NCI-H1694 (cell line): ENCODE measurements around the gene IGF2.

ENCODE experiments used
- DNase-seq: peaks from one replicate; lab custom pipeline; 2025; lab: John Stamatoyannopoulos, UW

IGF2 gene

DNA sequence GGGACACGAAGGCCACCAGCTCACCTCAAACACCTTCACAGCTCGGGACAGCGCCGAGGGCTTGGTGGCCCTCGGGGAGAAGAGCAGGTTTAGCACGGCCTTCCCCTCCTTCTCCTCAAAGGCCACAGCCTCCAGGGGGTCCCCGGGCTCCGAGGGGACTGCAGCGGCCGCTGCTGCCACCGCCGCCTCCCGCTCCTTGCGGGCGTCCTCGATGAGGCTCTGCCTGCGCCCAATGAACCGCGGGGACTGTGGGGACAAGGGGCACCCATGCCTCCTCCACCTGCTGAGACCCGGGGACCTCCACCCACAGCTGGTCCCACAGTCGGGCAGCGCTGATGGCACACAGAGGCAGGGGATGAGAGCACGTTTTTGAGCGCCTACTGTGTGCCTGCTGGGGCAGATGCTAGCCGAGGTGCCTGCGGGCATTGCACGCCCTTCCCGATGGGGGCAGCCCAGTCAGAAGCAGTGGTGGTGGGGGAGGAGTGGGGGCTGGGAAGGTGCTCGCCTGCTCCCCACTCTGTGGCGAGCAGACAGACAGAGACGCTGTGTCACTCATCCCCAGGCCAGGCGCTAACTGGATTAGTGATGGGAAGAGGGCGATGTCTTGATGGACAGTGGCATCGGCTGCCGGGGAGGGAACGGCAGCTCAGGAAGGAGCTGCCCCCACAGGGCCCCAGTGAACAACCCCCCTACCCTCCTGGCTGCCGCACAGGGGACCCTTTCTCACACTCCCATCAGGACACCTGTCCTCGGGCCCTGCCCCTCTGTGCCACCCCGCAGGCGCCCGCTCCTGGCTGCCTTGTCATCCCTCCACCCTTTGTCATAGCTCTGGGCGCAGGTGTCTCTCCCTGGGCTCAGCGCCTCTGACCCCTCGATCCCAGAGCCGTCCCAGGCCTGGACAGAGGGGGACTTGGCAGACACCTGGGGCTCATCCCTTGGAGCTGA, 30.7 kb upstream of the IGF2 start:
- DNase-seq = no peak

DNA sequence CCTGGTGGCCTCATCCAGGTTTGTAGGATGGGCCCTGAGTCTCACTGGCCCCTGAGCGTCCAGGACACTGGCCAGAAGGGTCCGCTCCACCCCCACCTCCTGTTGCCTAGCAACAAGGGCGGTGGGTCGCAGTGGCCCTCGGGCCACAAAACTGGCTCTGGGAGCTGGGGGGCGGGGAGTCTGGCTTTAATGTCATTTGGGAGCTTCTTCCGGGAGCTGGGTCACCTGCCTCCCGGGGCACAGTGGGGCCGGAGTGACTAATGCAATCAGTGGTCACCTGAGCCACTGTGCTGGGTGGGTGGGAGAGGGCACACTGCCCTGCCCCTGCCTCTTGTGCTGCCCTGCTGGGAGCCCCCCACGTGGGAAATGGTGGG, 29.8 kb upstream of the IGF2 start:
- no peak for DNase-seq

DNA sequence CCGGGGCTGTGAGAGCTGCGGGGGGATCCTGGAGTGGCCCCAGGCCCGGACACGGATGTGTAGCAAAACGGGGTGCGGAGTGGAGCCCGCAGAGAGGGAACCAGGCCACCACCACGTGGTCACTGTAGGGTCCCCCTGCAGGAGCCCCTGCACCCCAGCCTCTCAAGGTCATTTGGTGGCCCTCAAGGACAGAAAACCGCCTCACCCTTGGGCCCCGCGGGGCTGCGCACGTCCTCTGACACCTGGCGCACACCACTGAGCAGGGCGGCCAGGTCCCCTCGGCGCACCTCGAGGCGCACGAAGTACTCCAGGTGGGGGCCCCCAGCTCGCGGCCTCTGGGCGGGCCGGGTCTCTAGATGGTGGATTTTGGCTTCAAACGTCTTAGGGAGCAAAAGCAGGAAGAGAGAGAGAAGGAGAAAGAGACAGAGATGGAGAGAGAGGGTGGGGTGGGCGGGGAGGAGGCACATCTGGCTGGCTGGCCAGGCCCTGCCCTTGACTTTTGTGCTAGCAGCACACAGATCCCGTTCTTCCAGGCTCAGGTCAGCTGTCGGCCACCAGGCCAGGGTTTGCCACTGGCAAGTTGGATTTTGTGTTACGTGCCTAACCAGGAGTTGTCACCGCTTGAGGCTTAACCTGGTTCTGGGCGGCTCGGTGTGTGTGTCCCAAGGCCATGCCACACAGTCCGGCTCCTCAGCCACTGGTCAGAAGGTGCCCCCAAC, 29.3 kb upstream of the IGF2 start:
- no peak for DNase-seq

DNA sequence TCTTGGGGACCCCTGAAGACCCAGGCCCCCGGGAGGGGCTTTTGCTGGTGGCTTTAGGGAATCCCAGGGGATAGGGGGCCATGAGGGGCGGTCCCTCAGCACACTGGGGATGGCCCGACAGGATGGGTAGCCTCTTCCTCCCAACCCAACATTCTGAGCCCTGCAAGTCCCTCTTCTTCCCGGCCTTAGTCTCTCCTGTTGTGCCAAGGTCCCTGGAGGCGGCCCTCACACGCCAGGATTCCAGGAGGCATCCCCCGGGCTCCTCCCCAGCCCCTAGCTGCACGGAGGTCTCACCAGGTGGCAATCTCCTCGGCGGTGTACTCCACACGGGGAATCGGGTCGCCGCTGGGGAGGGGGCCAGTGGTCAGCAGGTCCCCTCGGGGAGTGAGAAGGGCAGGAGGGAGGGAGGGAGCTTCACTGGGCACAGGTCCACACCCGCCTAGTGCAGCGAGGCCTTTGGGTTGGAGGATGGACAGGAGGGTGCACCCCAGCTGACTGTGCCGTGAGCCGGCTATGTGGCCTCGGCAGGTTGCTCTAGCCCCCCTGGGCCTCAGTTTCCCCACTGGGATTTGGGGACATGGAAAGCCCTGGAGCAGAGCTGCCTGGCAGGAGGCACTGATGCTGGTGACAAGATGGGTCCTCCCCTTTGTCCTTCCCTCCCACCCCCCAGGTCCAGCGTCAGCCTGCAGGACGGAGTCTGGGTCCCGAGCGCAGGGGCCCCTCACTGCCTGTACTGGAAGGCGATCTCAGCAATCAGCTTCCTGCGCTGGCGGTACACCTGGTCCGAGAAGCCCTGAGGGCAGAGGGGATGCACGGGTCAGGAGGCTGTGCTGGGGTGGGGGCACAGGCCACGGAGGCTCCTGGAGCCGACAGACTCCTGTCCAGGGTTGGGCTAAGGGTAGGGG, 28.2 kb upstream of the IGF2 start:
- no peak for DNase-seq

DNA sequence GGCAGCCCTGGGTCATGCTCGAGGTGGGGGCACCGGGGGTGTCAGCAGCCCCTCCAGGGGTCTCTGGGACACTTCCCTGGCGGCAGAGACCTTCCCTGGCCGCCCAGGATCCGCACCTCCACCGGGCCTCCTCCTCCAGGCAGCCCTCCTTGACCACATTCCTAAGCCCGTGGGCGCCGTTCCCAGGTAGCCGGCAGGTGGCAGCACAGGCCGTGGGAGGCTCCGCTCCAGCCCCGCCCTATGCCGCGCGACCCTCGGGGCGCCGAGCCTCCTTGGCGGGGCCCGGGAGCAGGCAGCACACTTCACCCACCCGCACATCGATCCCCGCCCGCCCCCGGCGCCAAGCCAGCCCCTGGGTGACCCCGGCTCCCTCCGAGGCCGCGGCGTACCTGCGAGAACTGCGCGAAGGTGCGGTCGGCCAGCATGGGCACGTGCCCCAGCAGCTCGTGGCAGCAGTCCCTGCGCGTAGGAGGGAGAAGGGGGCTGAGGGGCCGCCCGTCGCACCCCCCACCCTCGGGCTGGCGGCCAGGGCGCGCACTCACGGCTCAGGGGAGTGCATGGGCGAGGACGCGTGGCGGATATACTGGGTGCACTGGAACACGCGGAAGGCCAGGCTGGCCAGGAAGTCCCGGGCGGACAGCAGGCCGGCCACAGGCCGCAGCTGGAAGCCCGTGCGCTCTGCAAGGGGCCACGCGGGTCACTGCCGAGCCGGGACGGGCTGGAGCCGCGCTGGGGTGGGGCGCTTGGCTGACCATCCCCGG, 27.1 kb upstream of the IGF2 start:
- DNase-seq = no peak

DNA sequence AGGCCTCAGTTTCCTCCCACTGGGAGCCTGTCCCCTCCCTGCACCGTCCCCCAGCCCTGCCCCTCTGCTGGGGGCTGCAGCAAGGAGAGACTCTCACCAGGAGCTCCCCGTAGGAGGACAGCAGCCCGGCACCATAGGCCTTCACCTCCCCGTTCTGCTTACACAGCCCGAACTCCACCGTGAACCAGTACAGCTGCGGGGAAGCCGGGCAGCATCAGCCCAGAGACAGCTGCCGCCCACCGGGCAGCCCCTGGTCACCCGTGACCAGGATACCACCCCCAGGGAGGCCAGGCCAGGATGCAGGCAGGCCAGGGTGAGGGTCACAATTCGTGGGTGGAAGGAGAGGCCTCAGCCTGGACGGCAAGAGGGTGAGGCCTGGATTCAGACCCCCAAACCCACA, 26.4 kb upstream of the IGF2 start:
- no peak for DNase-seq

DNA sequence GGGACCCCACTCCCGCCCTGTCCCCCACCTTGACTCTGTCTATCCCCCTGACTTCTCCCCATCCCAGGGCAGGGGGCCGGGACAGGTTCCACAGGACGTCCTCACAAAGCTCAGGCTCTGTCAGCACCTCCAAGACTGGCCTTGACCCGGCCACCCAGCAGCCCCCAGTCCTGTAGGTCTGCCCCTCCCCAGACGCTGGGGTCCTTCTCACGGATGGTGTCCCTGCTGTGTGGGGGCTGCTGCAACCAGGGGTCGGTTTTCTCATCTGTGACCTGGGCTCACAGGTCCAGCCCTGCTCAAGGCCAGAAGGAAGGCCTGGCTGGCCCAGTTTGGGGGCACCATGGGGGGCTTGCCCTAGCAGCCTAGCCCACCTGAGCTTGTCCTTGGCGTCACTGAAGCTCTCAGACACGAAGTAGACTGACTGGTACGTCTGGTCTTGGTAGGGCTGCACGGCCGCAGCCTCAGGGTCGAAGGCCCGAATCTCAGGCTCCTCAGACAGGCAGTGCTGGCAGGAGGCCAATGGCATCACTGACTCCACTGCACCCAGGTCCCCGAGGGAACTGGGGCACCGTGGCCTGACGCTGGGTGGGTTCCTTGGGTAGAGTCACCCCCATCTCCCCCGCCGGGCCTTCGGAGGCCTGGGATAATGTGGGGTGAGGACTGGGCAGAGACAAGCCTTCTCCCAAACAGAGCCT, 25.8 kb upstream of the IGF2 start:
- no peak for DNase-seq

DNA sequence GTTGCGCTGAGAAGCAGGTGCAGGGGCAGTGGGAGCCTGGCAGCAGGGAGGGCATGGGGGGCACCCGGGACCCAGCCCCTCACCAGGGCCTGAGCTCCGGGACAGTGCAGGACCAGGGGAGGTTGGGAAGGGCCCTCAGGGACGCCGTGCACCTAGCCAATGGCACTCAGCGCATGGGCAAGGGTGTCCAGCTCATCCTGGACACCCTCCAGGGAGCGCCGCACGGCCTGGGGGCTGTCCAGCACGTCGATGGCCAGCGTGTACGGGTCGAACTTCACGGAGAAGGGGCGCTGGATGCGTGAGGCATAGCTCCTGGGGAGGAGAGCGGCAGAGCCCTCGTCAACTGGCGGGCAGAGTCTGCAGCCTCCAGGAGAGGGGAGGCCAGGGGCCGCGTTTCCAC, 24.9 kb upstream of the IGF2 start:
- no peak for DNase-seq

DNA sequence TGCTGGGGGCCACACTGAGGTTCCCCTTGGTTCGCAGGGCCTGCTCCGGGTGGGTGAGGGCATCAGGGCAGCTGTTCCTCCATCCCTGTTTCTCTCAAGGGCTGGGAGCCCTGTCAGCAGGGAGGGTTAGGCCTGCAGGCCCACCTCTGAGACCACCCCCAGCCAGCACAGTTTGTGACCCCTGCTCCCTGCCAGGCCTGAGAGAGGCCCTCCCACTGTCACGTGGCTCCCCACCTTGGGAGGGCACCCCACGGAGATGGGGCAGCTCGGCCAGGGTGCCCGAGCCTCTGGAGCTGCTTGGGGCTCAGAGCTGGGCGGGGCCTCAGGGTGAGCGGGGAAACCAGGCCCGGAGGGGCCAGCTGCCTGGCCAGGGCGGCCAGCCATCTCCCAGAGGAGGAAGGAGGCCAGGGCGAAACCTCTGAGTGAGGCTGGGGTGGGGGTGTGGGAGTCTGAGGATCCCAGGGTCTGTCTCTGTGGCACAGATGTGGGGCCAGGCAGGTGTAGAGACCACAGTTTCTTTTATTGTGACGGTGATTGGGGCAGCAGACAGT, 24.3 kb upstream of the IGF2 start:
- no peak for DNase-seq

DNA sequence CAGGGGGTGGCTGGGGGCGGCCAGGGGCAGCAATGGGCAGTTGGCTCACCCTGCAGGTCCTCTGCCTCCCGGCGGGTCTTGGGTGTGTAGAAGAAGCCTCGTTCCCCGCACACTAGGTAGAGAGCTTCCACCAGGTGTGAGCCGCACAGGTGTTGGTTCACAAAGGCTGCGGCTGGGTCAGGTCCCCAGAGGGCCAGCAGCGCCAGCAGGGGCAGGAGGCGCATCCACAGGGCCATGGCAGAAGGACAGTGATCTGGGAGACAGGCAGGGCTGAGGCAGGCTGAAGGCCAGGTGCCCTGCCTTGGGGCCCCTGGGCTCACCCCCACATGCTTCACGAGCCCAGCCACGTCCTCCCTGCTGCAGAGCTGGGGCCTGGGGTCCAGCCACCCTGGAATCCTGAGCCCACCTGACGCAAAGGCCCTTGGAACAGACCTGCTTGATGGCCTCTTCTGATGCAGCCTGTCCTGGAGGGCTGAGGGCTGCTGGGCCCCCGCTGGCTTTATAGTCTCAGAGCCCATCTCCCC, 21.6 kb upstream of the IGF2 start, which contains the start of gene INS:
TSS of gene INS (minus strand) at position 474 of the 524 bp plus-strand sequence. CDS start at position 236, 238 bp downstream.
- DNase-seq = no peak

DNA sequence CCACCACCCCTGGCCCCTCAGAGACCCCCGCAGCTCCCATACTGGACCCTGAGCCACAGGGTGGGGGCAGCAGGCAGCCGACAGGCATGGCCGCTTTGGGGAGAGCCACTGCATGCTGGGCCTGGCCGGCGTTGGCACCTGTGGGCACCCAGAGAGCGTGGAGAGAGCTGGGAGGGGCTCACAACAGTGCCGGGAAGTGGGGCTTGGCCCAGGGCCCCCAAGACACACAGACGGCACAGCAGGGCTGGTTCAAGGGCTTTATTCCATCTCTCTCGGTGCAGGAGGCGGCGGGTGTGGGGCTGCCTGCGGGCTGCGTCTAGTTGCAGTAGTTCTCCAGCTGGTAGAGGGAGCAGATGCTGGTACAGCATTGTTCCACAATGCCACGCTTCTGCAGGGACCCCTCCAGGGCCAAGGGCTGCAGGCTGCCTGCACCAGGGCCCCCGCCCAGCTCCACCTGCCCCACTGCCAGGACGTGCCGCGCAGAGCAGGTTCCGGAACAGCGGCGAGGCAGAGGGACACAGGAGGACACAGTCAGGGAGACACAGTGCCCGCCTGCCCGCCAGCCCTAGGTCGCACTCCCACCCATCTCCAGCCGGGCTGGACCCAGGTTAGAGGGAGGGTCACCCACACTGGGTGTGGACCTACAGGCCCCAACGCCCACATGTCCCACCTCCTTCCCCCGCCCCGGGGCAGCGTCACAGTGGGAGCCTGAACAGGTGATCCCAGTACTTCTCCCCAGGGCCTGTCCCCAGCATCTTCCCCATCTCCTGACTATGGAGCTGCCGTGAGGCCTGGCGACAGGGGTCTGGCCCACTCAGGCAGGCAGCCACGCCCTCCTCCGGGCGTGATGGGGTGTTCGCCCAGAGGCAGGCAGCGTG, 20.6 kb upstream of the IGF2 start:
- DNase-seq = no peak

DNA sequence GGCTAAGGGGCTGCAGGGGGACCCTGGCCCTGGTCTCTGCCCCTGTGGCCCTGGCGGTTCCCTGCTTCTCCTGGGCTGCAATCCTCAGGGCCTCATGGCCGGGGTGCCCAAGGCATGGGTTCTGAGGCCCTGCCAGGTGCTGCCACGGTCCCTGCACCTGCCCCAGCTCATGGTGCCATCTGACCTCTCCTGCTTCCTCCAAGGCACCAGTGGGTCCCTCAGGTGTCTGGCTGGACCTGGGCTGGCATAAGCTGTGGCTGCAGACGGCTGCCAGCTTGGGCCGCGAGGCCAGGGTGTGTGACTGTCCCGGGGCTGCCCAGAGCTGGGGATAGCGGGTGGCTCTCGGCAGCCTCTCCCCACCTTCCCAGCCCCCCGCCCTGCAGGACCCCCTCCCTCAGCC, 19.8 kb upstream of the IGF2 start:
- no peak for DNase-seq

DNA sequence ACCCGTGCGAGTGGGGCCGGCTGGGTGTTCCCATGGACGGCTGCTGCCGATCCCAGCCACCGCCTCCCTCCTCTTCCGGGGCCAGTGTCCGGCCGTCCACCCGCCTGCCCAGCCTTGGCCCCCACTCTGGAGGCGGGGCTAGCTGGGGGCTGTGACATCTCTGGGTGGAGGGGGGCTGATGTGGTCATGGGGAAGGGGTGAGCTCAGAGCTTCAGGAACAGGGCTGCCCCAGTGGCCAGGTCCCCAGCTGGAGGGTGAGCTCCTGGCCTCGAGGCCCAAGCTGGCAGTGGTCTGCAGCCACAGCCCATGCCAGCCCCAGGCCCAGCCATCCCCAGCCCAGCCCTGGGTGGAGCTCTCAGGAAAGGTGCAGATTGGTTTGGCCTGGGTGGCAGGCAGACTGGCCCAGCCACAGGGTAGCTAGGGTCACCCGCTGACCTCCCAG, 19.1 kb upstream of the IGF2 start:
- DNase-seq = no peak

DNA sequence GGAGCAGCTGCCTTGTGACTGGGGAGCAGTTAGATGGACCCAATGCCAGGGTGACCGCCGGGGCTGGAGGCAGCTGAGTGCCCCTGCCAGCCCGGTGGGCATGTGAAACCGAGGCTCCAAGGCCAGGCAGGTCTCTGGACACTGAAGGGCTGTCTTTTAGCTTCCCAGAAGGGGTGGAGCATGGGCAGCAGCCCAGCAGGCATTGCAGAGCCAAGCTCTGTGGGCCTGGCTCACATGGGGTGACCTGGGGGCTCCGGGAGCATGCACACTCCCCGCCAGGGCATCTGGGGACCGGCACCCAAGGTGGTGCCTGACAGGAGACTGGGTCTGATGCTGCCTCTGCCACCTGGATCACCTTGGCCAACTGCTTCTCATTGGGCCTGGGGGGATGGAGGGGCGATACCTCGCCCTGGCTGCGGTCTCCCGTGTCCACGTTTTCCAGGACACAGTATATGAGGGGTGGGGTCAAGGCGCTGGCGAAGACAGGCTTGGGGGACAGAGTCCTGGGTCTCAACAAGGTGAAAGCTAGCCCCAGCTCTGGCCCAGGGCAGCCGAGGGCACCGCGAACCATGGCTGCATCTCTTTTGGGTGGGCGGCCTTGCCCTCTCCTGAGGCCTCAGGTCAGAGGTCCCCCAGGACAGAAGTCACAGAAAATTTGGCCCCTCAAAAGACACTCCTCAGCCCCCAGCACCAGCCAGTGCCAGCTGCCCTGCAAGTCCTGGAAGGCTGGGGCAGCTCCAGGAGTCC, 18.3 kb upstream of the IGF2 start:
- DNase-seq = no peak

DNA sequence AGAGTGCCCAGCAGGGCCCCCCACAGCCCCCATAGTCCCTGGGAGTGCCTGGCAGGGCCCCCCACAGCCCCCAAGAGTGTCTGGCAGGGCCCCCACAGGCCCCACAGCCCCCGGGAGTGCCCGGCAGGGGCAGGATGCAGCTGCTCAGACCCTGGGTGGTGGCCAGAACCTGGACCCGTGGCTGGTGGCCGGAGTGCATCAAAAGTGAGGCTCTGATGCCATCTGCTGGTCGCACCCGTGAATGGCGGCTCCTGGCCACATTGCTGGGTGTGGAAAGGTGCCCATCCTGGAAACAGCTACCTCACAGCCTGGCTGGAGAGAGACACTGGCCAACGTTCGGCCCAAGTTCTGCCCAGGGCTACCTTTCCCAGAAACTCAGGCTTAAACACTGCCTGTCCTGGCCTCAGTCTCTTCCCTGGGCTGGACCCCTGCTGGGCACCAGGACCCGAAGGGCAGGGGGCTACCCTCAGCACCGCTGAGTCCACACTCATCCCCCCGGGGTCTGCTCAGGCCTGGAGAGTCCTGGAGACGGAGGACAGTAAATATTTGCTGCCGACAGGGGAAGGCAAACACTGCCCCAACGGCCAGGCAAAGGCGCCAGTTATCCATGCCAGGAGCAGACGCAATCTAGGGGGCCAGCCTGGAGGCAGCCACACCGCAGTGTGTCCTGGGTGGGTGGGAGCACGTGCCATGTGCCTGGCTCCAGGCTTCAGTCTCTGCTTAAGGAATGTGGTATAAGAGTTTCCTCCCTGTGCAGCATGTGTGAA, 17.4 kb upstream of the IGF2 start:
- DNase-seq = no peak

DNA sequence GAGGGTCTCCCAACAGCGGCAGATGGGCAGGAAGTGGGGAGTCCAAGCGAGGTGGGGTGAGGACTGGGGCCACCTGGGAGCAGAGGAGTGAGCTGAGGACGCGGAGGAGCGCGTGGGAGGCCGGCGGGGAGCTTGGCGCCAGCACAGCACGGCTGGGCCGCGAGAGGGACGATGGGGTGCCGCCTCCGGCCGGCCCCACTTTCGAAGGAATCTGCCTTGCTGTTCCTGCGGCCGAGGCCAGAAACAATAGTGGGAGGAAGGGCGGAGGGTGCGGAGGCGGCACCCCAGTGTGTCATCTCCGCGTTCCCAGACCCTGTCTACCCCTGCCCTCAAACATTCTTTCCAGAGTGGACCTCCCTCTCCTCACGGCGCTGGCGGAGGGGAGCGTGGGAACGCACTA, 16.3 kb upstream of the IGF2 start:
- no peak for DNase-seq

DNA sequence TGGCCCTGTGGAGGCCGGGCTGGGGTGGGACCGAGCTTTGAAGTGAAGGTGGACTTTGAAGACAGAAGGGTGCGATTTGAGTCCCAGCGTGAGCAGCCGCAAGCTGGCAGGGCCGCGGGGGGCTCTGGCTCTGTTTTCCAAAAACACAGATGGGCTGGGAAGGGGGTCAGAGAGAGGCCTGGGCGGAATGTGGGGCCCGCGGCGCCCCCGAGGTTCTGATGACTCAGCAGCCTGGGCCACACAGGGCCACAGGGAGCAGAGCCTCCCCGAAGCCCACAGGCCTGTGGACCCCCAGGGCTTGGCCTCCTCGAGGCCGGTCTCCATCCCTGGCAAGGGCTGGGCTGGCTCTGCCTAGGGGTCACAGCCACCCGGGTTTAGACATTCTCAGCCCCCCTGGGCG, 15.7 kb upstream of the IGF2 start:
- DNase-seq = no peak

DNA sequence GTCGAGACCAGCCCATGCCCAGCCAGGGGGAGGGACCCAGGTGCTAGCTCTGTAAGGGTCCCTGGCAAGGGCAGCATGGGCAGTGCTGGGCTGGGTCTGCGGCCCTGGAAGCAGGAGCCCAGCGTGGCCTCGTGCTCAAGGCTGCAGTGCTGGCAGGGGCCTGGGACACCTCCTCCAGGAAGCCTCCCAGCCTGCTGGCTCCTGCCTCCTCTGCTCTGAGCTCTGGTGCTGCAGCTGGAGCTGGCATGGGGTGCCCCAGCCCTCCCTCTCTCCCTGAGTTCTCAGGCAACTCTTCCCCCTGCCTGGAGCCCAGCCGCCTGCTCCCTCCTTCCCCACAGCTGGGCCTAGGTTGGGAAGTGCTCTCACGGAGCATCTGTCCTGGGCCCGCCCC, 15.0 kb upstream of the IGF2 start:
- DNase-seq = no peak
